HEK293T (cell line): Measurements from ENCODE around the gene ZBTB40.

Experiments
- CTCF ChIA-PET: fragments of 350-600 bp; formaldehyde crosslinking; extraction: SDS; loops from one replicate; lab custom pipeline; 2021; ENCODE audit warnings: antibody characterized with exemption, inconsistent platforms; lab: Yijun Ruan, JAX
- POLR2A ChIA-PET: fragments of 350-600 bp; formaldehyde crosslinking; extraction: SDS; loops from one replicate; lab custom pipeline; 2020; ENCODE audit warnings: antibody characterized with exemption, inconsistent platforms; lab: Yijun Ruan, JAX
- DNase-seq: peaks from one replicate; pipeline ENCODE4 v3.0.0; 2012; ENCODE audit warnings: mixed read lengths; ENCODE audit errors: extremely low spot score
- ARNT ChIP-seq: fragments of 450-650 bp; IDR thresholded peaks from 2 replicates; pipeline ENCODE4 v1.6.1; 2017; ENCODE audit warnings: mild to moderate bottlenecking
- BHLHE40 ChIP-seq: fragments of 450-650 bp; IDR thresholded peaks from 2 replicates; pipeline ENCODE4 v1.6.1; 2016; ENCODE audit warnings: mild to moderate bottlenecking, moderate library complexity, borderline replicate concordance
- CTBP1 ChIP-seq: fragments of 450-650 bp; IDR thresholded peaks from 2 replicates; pipeline ENCODE4 v1.6.1; 2016; ENCODE audit warnings: borderline replicate concordance
- ELF4 ChIP-seq: fragments of 450-650 bp; IDR thresholded peaks from 2 replicates; pipeline ENCODE4 v1.6.1; 2017; ENCODE audit warnings: antibody characterized with exemption
- FOXA1 ChIP-seq: fragments of 450-650 bp; IDR thresholded peaks from 2 replicates; pipeline ENCODE4 v1.6.1; 2016; ENCODE audit warnings: mild to moderate bottlenecking
- FOXK2 ChIP-seq: fragments of 450-650 bp; IDR thresholded peaks from 2 replicates; pipeline ENCODE4 v1.6.1; 2016; ENCODE audit warnings: mild to moderate bottlenecking
- FOXM1 ChIP-seq: fragments of 450-650 bp; IDR thresholded peaks from 2 replicates; pipeline ENCODE4 v1.6.1; 2017; ENCODE audit warnings: mild to moderate bottlenecking, borderline replicate concordance
- HDGF ChIP-seq: fragments of 450-650 bp; IDR thresholded peaks from 2 replicates; pipeline ENCODE4 v1.6.1; 2017; ENCODE audit warnings: antibody characterized with exemption, borderline replicate concordance
- L3MBTL2 ChIP-seq: fragments of 450-650 bp; conservative IDR thresholded peaks from 2 replicates; pipeline ENCODE4 v1.6.1; 2016; ENCODE audit warnings: mild to moderate bottlenecking
- LEF1 ChIP-seq: fragments of 450-650 bp; IDR thresholded peaks from 2 replicates; pipeline ENCODE4 v1.6.1; 2017; ENCODE audit warnings: mild to moderate bottlenecking, borderline replicate concordance
- NFRKB ChIP-seq: fragments of 450-650 bp; IDR thresholded peaks from 2 replicates; pipeline ENCODE4 v1.6.1; 2016; ENCODE audit warnings: mild to moderate bottlenecking, moderate library complexity
- SP1 ChIP-seq: fragments of 450-650 bp; IDR thresholded peaks from 2 replicates; pipeline ENCODE4 v1.6.1; 2017
- SUZ12 ChIP-seq: fragments of 450-650 bp; IDR thresholded peaks from 2 replicates; pipeline ENCODE4 v1.6.1; 2016; ENCODE audit warnings: mild to moderate bottlenecking
- TARDBP ChIP-seq: fragments of 450-650 bp; IDR thresholded peaks from 2 replicates; pipeline ENCODE4 v1.6.1; 2016
- ZNF384 ChIP-seq: fragments of 450-650 bp; IDR thresholded peaks from 2 replicates; pipeline ENCODE4 v1.6.1; 2016
- TF ChIP-seq, protein P1 (sequence below): fragments of 450-650 bp; IDR thresholded peaks from 2 replicates; pipeline ENCODE4 v1.6.1; 2016

Gene ZBTB40

DNA sequence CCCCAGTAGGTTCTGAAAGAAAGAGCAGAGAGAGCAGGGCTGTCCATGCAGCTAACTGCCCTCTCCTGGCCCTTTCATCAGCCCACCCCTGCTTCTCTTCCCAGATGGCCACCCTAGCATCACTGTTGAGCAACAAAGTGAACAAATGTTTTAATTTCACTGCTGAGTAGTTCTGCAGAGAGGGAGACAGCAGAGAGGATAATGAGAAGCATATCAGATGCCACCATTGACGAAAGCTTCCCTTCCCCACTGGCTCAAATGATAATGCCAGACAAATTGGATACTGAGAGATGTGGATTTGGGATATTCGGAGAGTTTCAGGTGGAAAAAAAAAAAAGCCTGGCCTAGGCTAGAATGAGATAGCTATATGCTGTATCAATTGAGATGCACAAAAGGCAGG, 46.8 kb downstream of the ZBTB40 start:
- ChIA-PET CTCF (no interaction called here), POLR2A (interaction anchor here (1.9 kb wide), 1 partner anchor 9 kb away, joined by 5 read pairs; no protein-coding TSS in a partner anchor)
- TF ChIP-seq CTBP1 (no peak), SUZ12 (no peak), ELF4 (no peak), L3MBTL2 (no peak), TARDBP (no peak), HDGF (no peak), ZNF384 (no peak), ARNT (no peak), BHLHE40 (no peak), SP1 (no peak), NFRKB (no peak), FOXM1 (no peak), FOXK2 (no peak), FOXA1 (no peak), LEF1 (no peak)
- TF ChIP-seq, protein P1, sequence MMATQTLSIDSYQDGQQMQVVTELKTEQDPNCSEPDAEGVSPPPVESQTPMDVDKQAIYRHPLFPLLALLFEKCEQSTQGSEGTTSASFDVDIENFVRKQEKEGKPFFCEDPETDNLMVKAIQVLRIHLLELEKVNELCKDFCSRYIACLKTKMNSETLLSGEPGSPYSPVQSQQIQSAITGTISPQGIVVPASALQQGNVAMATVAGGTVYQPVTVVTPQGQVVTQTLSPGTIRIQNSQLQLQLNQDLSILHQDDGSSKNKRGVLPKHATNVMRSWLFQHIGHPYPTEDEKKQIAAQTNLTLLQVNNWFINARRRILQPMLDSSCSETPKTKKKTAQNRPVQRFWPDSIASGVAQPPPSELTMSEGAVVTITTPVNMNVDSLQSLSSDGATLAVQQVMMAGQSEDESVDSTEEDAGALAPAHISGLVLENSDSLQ: no peak
- no peak for DNase-seq

DNA sequence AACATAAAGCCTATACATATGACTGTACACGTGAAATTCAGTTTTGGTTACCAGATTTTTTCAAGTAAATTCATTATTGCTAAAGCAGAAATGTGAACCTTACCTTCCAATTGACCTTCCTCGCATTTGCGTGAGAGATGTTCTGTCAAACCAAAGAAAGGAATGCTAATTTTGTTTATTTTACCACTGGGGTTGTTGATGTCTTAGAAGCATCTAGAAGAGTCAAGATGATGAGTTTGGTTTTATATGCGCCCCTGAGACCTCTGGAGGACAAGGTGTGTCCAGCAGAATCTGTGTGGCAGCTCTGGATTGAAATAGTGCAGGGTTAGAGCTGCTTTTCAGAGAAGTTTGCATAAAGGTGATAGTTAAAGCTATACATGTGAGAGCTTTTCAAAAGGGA, 48.4 kb downstream of the ZBTB40 start:
- DNase-seq: no peak
- no peak for TF ChIP-seq ZNF384
- no peak for TF ChIP-seq SP1
- no peak for TF ChIP-seq ARNT
- TF ChIP-seq, protein P1: no peak
- TF ChIP-seq ELF4: no peak
- no peak for TF ChIP-seq FOXA1
- TF ChIP-seq FOXM1: no peak
- no peak for TF ChIP-seq NFRKB
- no peak for TF ChIP-seq LEF1
- TF ChIP-seq TARDBP: no peak
- TF ChIP-seq L3MBTL2: no peak
- TF ChIP-seq FOXK2: no peak
- no peak for TF ChIP-seq SUZ12
- TF ChIP-seq HDGF: no peak
- TF ChIP-seq CTBP1: no peak
- no peak for TF ChIP-seq BHLHE40
- CTCF ChIA-PET: no interaction called here
- POLR2A ChIA-PET: interaction anchor here (1.9 kb wide), 1 partner anchor 8 kb away, joined by 5 read pairs; no protein-coding TSS in a partner anchor

DNA sequence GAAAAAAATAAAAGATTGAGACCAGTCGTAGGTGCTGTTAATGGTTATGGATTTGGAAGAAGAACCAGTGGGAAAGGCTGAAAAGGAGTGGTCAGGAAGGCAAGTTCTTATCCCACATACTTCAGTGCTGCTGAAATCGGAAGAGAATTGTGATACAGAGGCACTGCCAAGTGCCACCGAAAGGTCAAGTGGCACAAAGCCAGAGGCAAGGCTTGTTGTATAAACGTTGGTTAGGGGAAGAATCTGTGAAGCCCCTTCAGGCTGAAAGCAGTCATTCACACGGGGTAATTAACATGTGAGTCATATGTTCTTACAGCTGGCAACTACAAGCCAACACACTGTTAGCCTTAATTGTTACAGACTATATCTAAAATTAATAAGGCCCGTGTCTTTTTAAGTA, 48.8 kb downstream of the ZBTB40 start:
- POLR2A ChIA-PET: no interaction called here
- DNase-seq: no peak
- TF ChIP-seq, protein P1: peak; percentile 13; the same call in 1 of the 2 replicates
- TF ChIP-seq SUZ12 (no peak), L3MBTL2 (no peak)
- CTCF ChIA-PET: no interaction called here

DNA sequence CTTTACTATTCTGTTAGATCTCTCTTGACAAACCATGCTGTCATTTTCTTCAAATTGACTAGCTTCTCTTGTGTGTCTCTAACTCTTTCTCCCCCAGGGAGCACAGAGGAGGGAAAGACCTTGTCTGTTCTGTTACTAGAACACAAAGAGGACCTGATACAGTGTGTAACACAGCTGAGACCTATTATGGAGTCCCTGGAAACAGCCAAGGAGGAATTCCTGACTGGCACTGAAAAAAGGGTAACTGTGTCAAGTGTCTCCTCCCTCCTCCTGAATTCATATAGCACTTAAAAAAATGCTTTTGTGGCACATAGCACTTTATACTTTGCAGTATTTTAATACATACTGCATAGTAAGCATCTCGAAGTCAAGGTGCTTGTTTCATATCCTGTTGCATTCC, 50.6 kb downstream of the ZBTB40 start:
- no peak for TF ChIP-seq HDGF
- TF ChIP-seq CTBP1: no peak
- no peak for TF ChIP-seq SP1
- TF ChIP-seq FOXM1: no peak
- no peak for TF ChIP-seq L3MBTL2
- TF ChIP-seq ELF4: no peak
- TF ChIP-seq ZNF384: no peak
- no peak for TF ChIP-seq TARDBP
- no peak for TF ChIP-seq FOXK2
- TF ChIP-seq LEF1: no peak
- ChIA-PET POLR2A (no interaction called here), CTCF (interaction anchor here (0.9 kb wide), 1 partner anchor 17 kb away, joined by 3 read pairs; no protein-coding TSS in a partner anchor)
- DNase-seq: no peak

DNA sequence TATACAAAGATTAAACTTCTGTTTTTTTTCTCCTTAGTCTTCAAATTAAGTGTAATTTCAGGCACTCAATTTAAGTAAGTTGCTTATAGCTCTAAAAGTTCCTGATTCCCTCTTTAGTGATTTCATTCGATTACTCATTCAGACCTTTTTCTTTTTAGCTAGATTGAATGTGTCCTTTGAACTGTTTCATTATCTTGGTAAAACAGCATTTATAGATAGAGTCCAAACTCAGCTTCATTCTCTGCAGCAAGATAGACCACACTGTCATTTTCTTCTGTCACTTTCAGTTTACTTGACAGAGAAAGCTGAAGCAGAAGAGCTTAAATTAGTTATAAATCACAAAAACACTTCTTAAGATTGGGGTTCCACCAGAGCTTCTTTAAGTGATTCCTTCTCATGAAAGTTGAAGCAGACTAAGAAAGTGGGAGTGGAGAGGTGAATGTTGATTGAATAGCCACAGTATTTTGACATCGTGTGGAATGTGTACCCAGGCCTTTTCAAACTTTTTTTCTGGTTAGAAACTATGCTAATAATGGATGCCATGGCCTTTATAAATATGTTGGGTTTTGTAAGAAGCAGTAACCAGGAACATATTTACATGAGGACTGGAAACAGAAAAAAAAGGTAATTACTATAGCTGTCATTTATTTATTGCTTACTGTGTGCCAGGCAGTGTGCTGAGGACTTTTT, 52.2 kb downstream of the ZBTB40 start:
- CTCF ChIA-PET: no interaction called here
- DNase-seq: no peak
- TF ChIP-seq SP1: no peak
- TF ChIP-seq ZNF384: no peak
- TF ChIP-seq L3MBTL2: no peak
- TF ChIP-seq NFRKB: no peak
- POLR2A ChIA-PET: no interaction called here

DNA sequence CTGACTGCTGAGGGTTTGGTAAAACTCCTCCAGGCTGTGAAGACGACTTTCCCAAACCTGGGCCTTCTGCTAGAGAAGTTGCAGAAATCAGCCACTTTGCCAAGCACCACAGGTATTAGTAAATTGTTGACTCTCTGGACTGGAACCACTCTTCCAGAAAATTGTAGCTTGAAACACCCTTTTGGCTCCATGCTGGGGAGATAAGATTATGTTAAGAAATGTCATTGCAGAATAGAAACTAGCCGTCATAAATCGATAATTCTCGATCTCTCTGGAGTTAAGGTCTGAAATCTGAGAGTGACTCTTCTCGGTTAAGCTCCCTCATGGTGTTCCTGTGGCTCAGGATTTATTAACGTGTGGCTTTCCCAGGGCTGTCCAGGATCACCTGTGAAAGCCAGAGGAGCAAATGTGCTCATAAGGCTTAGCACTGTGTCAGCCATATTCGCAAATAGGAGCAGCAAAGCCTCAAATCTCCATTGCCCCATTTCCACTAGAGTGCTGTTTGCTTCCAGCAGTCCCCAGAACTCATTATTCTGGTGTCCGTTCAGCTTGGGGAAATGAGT, 54.6 kb downstream of the ZBTB40 start:
- no peak for TF ChIP-seq L3MBTL2
- CTCF ChIA-PET: interaction anchor here (0.7 kb wide), 1 partner anchor 65 kb away, joined by 3 read pairs; no protein-coding TSS in a partner anchor

DNA sequence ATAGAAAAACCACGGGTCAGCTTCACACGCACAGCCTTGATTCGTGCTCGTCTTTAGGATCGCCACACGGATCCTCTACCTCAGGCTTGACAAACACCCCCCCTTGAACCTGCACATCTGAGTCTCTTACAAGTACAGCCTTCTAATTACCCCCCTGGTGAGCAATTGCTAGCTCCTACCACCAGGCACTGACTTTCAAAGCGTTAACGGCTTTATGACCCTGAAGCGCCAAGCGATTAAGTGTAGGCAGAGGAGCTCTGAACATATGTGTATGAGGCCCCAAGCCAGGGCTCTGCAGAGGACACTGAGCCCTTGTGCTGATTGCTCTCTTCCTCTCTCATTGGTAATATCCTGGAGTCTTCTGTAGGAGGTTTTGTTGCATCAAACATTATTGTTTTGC, 55.9 kb downstream of the ZBTB40 start:
- TF ChIP-seq L3MBTL2 (no peak), TARDBP (no peak), FOXA1 (no peak), FOXM1 (no peak), CTBP1 (no peak), SUZ12 (no peak), SP1 (no peak), ARNT (no peak), ELF4 (no peak), LEF1 (no peak), NFRKB (no peak), FOXK2 (no peak), BHLHE40 (no peak), ZNF384 (no peak), HDGF (no peak)
- TF ChIP-seq, protein P1: no peak
- ChIA-PET POLR2A (interaction anchor here (1.0 kb wide), 1 partner anchor 9 kb away, joined by 5 read pairs; no protein-coding TSS in a partner anchor), CTCF (no interaction called here)
- peak; percentile 44 for DNase-seq

More for the DNA sequence above, 54.6 kb downstream of the ZBTB40 start:
- no peak for DNase-seq
- POLR2A ChIA-PET: no interaction called here
